G401.6 (cell line): ENCODE data around the gene UXS1.
"Not testable (repeated sequence)": the region's sequence is repeated elsewhere in the genome, so short reads cannot be mapped to it uniquely, and the experiment has no call there.

Source experiments
- FAIRE-seq: peaks from 2 replicates; lab custom pipeline; 2012; peaks lifted over from hg19 to GRCh38; lab: Jason Lieb, UNC

The UXS1 gene

GRCh38 chr2:106193977-106194778 lies at the start of gene UXS1:
Gene UXS1 (minus strand): TSS chr2:106194301. CDS start chr2:106194241, 60 bp downstream.
- no peak for FAIRE-seq

- FAIRE-seq, result not testable (repeated sequence)
These were observed 45.4 kb upstream of the UXS1 start for GRCh38 chr2:106239491-106239890.

- not testable (repeated sequence) for FAIRE-seq
These were observed 41.3 kb upstream of the UXS1 start for GRCh38 chr2:106235392-106235791.

- no peak for FAIRE-seq
These were observed 39.2 kb upstream of the UXS1 start for GRCh38 chr2:106233350-106233706.

- no peak for FAIRE-seq
These were observed 38.7 kb upstream of the UXS1 start for GRCh38 chr2:106232638-106233349.

- no peak for FAIRE-seq
These were observed 29.2 kb upstream of the UXS1 start for GRCh38 chr2:106223347-106223746.

GRCh38 chr2:106222057-106222456 lies 28.0 kb upstream of the UXS1 start:
- not testable (repeated sequence) for FAIRE-seq

- FAIRE-seq, result no peak
These were observed 25.7 kb upstream of the UXS1 start for GRCh38 chr2:106219813-106220212.

GRCh38 chr2:106219157-106219556 lies 25.1 kb upstream of the UXS1 start:
- not testable (repeated sequence) for FAIRE-seq

- FAIRE-seq, result no peak
These were observed 14.8 kb upstream of the UXS1 start for GRCh38 chr2:106208874-106209273.

- FAIRE-seq, result no peak
These were observed 14.3 kb upstream of the UXS1 start for GRCh38 chr2:106208399-106208798.

GRCh38 chr2:106207246-106207645 lies 13.1 kb upstream of the UXS1 start:
- FAIRE-seq, result no peak

- FAIRE-seq, result no peak
These were observed 11.4 kb upstream of the UXS1 start for GRCh38 chr2:106205488-106205887.

- FAIRE-seq, result not testable (repeated sequence)
These were observed 10.4 kb upstream of the UXS1 start for GRCh38 chr2:106204551-106204950.

- FAIRE-seq, result no peak
These were observed 7.6 kb upstream of the UXS1 start for GRCh38 chr2:106201661-106202060.

GRCh38 chr2:106197878-106198277 lies 3.8 kb upstream of the UXS1 start:
- no peak for FAIRE-seq

GRCh38 chr2:106195981-106196380 lies 1.9 kb upstream of the UXS1 start:
- FAIRE-seq, result no peak

- FAIRE-seq, result no peak
These were observed 1.4 kb upstream of the UXS1 start for GRCh38 chr2:106195456-106195855.

- FAIRE-seq, result no peak
These were observed 468 bp downstream of the UXS1 start for GRCh38 chr2:106193690-106193976.

- FAIRE-seq, result no peak
These were observed 1.1 kb downstream of the UXS1 start for GRCh38 chr2:106192752-106193689.

- FAIRE-seq, result no peak
These were observed 2.5 kb downstream of the UXS1 start for GRCh38 chr2:106191511-106192016.

GRCh38 chr2:106189764-106190468 lies 4.2 kb downstream of the UXS1 start:
- no peak for FAIRE-seq
